Activated CD4-positive, alpha-beta memory T cell treated with anti-CD3 and anti-CD28 coated beads for 36 hours (primary cell): ENCODE results near the gene KIAA1549. TPM values are rescaled to one million over a fixed set of nuclear protein-coding genes. Genes with fewer than 3 reads are reported as not detected.
A peak's percentile ranks its signal among the peaks of the same experiment; 100 is the strongest.
"Not testable (repeated sequence)": the region's sequence is repeated elsewhere in the genome, so short reads cannot be mapped to it uniquely, and the experiment has no call there.

ENCODE experiments used
- CTCF ChIA-PET: fragments of 350-600 bp; sonication (Branson Sonifier 250); formaldehyde crosslinking; loops from one replicate; lab custom pipeline; 2021; ENCODE audit warnings: antibody characterized with exemption, inconsistent platforms; lab: Charles Lee
- POLR2A ChIA-PET: fragments of 350-600 bp; sonication (Branson Sonifier 250); formaldehyde crosslinking; loops from one replicate; lab custom pipeline; 2021; ENCODE audit warnings: antibody characterized with exemption; lab: Charles Lee
- DNase-seq: peaks from one replicate; pipeline ENCODE4 v3.0.0-alpha.2; 2020
- H3K27ac Mint-ChIP-seq: one replicate; pipeline ENCODE4 v1.8.0; 2021; ENCODE audit warnings: mixed read lengths
- H3K27me3 Mint-ChIP-seq: one replicate; pipeline ENCODE4 v1.8.0; 2021; ENCODE audit warnings: mixed read lengths
- H3K36me3 Mint-ChIP-seq: one replicate; pipeline ENCODE4 v1.8.0; 2021; ENCODE audit warnings: mixed read lengths
- H3K4me1 Mint-ChIP-seq: one replicate; pipeline ENCODE4 v1.8.0; 2021; ENCODE audit warnings: low read depth, mixed read lengths
- H3K4me3 Mint-ChIP-seq: one replicate; pipeline ENCODE4 v1.8.0; 2021; ENCODE audit warnings: mild to moderate bottlenecking, mixed read lengths
- H3K9me3 Mint-ChIP-seq: one replicate; pipeline ENCODE4 v1.8.0; 2021; ENCODE audit warnings: mixed read lengths
- intact Hi-C: fragments of 100-400 bp; cut with micrococcal nuclease; formaldehyde crosslinking; loops from one replicate; pipeline ENCODE4 v1.15.1; 2023
- total RNA-seq, 2 experiments: library from RNA; stranded (reverse); gene quantifications; one replicate each; pipeline ENCODE4 v1.2.3, GENCODE V29; 2021

KIAA1549 gene
- under 1 TPM; 0.85 to 0.95 TPM for total RNA-seq

DNA sequence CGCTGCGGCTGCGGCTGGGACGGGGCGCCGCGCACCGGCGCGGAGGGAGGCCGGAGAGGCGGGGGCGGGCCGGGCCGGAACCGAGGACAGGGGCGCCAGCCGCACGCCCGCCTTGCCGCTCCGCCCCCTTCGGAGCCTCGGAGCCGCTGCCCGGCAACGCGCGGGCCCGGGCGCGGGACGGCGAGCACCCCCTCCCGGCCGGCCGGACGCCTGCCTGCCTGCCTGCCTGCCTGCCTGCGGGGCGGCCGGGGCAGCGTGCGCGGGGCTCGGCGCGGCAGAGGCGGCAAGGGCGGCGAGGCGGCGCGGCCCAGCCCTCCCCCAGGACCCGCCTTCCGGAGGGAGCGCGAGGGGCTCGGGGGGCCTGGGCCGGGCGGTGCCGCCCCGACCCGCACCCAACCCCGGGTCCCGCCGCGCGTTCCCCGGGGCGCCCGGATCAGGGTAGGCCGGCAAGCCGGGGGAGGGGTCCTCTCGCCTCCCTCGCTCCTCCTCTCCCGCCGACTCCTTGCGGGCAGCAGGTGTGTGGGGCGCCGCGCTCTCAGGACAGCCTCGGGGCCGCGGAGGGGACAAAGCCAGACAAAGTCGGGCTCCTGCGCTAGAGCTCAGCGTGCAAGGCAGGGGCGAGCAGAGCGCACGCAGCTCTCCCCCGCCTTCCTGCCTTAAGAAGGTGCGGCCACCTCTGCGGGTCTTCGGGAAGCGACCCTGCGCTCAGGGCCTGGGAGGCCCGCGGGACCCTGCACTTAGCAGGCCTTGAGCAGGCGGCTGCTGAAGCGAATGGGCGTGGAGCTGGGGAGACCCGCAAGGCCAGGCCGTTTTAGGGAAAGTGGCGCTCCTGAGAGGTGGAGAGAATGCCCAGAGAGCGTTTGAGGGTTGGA is at the start of gene KIAA1549:
Gene KIAA1549, minus strand, starts transcription at position 58 of the 872 bp plus-strand sequence. CDS start 120 bp downstream, outside the sequence.
- POLR2A ChIA-PET: no interaction called here
- Mint-ChIP-seq H3K27me3 (peaks cover 35% of the 10 kb centered on the region), H3K4me3 (peak within 1 kb of the TSS; percentile 79), H3K9me3 (no peaks in the 10 kb centered on the region), H3K4me1 (peaks cover 10% of the 10 kb centered on the region), H3K36me3 (no peaks in the 10 kb centered on the region), H3K27ac (no peak within 1 kb of the TSS)
- CTCF ChIA-PET: interaction anchor here (0.9 to 2.5 kb wide), 2 partner anchors 58 to 95 kb away, joined by 5 to 12 read pairs; no protein-coding TSS in a partner anchor
- peak; percentile 70 for DNase-seq
- intact Hi-C loops: loop anchor here (10.0 kb wide), 1 partner anchor 237 kb away; no protein-coding TSS in a partner anchor

DNA sequence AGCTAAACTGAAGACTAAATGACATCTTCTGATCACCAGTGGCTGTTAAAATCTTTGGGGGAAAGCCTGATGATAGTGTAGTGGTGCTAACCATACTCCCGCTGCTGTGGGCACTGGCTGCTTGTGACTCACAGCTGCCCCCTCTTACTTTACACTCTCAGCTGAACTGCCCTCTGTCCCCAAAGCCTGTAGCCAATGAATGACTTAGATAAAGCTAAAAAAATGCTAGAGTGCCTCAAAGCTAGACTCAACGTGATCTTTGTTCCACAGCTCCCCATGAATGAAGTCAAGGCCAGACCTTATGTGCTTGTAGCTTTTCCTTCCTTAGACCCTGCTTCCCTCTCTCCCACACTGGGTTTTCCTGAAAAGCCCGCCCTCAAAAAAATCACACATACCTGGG is 48.2 kb upstream of the KIAA1549 start:
- intact Hi-C loops: no loop called here
- no peaks in the 10 kb centered on the region for H3K27me3 Mint-ChIP-seq
- no peaks in the 10 kb centered on the region for H3K9me3 Mint-ChIP-seq
- no peak overlapping the region for H3K4me3 Mint-ChIP-seq
- ChIA-PET POLR2A (no interaction called here), CTCF (interaction anchor here (1.0 to 1.9 kb wide), 2 partner anchors 13 to 143 kb away, joined by 6 to 7 read pairs; no protein-coding TSS in a partner anchor)
- no peak for DNase-seq
- H3K27ac Mint-ChIP-seq: no peak overlapping the region
- peaks cover 34% of the 10 kb centered on the region for H3K36me3 Mint-ChIP-seq
- peaks cover 10% of the 10 kb centered on the region for H3K4me1 Mint-ChIP-seq

DNA sequence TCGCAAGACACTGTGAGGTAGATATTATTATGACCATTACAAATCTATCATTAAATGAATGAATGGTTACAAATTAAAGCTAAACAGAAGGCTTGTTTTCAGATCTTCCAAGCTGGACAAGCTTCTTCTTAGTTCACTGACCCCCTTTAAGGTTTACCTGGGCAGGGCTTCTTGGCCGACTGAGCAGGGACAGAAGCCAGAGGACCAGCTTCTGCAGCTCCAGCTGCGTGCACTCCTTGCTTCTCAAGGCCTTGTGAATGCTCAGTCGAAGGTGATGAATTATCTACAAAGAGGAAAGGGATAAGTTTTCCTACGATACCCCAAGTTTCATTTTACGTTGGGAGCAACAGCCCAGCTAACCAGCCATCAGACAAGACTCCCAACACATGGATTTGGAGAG is 45.4 kb upstream of the KIAA1549 start:
- CTCF ChIA-PET: interaction anchor here (1.6 kb wide), 1 partner anchor 9 kb away, joined by 8 read pairs; no protein-coding TSS in a partner anchor
- peaks cover 36% of the 10 kb centered on the region for H3K36me3 Mint-ChIP-seq
- intact Hi-C loops: no loop called here

DNA sequence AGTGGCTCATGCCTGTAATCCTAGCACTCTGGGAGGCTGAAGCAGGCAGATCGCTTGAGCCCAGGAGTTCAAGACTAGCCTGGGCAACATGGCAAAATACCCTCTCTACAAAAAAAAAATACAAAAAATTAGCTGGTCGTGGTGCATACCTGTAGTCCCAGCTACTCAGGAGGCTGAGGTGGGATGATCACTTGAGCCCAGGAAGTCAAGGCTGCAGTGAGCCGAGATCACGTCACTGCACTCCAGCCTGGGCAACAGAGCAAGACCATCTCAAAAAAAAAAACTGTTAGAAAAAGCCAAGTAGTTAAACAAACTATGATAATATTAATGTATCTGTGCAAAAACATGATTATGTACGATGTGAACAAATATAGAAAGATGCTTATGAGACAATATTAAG is 44.7 kb upstream of the KIAA1549 start:
- DNase-seq, H3K9me3 Mint-ChIP-seq, H3K27me3 Mint-ChIP-seq, intact Hi-C loops, POLR2A ChIA-PET, H3K4me1 Mint-ChIP-seq, H3K27ac Mint-ChIP-seq, H3K4me3 Mint-ChIP-seq: not testable (repeated sequence)
- CTCF ChIA-PET: interaction anchor here (1.2 to 1.6 kb wide), 2 partner anchors 9 to 139 kb away, joined by 3 to 8 read pairs; no protein-coding TSS in a partner anchor
- H3K36me3 Mint-ChIP-seq: peaks cover 35% of the 10 kb centered on the region

More for the DNA sequence above, 45.4 kb upstream of the KIAA1549 start:
- POLR2A ChIA-PET: no interaction called here
- DNase-seq: no peak
- Mint-ChIP-seq H3K27ac (no peak overlapping the region), H3K4me1 (no peaks in the 10 kb centered on the region), H3K27me3 (no peaks in the 10 kb centered on the region), H3K9me3 (no peaks in the 10 kb centered on the region), H3K4me3 (no peak overlapping the region)

DNA sequence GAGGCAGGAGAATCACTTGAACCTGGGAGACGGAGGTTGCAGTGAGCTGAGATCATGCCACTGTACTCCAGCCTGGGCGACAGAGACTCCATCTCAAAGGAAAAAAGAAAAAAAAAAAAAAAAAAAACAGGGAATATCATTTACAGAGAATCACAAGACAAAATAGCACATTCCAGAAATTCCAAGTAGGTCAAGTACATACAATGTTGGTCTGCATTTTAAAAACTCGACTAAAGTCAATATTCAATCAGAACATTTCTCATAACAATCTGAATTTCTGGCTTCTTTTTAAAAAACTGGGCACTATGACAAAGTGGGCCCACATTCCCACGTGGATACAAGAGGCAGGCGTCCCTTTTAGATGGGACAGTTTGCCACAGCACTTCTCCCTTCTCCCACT is 41.9 kb upstream of the KIAA1549 start:
- DNase-seq: no peak

DNA sequence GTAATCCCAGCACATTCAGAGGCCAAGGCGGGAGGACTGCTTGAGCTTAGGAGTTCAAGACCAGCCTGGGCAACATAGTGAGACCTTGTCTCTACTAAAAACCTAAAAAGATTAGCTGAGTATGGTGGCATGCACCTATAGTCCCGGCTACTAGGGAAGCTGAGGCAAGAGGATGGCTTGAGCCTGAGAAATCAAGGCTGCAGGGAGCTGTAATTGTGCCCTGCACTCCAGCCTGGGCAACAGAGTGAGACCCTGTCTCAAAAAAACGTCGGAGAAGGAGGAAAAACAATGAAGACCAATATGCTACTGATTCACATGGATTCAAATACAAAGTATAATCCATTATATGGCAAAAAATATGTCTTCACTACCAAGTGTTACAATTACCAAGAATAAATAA is 41.1 kb upstream of the KIAA1549 start:
- Mint-ChIP-seq H3K36me3 (peaks cover 21% of the 10 kb centered on the region), H3K4me3 (no peak overlapping the region)
- POLR2A ChIA-PET: no interaction called here

More for the DNA sequence above, 41.9 kb upstream of the KIAA1549 start:
- H3K4me3 Mint-ChIP-seq: no peak overlapping the region
- ChIA-PET CTCF (no interaction called here), POLR2A (no interaction called here)
- intact Hi-C loops: no loop called here
- H3K27me3 Mint-ChIP-seq: no peaks in the 10 kb centered on the region
- H3K9me3 Mint-ChIP-seq: no peaks in the 10 kb centered on the region
- H3K36me3 Mint-ChIP-seq: peaks cover 24% of the 10 kb centered on the region
- no peaks in the 10 kb centered on the region for H3K4me1 Mint-ChIP-seq
- no peak overlapping the region for H3K27ac Mint-ChIP-seq

DNA sequence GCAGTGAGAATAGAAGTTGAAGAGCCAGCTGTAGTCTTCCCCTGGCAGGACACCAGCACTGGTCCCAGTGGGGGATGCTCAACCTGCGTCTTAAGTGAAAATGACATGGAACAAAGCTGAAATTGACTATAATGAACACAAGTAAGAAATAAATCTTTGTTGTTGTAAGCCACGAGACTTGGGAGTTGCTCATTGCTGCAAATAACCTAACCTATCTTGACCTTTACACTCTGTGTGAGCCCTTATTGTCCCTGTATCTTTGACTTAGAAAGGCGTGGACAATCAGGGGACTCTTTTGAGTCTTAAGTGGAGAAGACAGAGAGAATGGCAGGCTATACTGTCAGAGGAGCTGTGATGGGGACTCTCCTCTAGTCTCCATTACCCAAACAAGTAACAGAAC is 37.7 kb upstream of the KIAA1549 start:
- POLR2A ChIA-PET: interaction anchor here (2.0 kb wide), 1 partner anchor 16 kb away, joined by 4 read pairs; no protein-coding TSS in a partner anchor
- H3K27me3 Mint-ChIP-seq: peaks cover 2% of the 10 kb centered on the region

More for the DNA sequence above, 41.1 kb upstream of the KIAA1549 start:
- H3K9me3 Mint-ChIP-seq: no peaks in the 10 kb centered on the region
- H3K27ac Mint-ChIP-seq: no peak overlapping the region
- CTCF ChIA-PET: interaction anchor here (1.4 kb wide), 1 partner anchor 52 kb away, joined by 5 read pairs; no protein-coding TSS in a partner anchor
- no peaks in the 10 kb centered on the region for H3K4me1 Mint-ChIP-seq
- no peak for DNase-seq
- no peaks in the 10 kb centered on the region for H3K27me3 Mint-ChIP-seq
- intact Hi-C loops: no loop called here

DNA sequence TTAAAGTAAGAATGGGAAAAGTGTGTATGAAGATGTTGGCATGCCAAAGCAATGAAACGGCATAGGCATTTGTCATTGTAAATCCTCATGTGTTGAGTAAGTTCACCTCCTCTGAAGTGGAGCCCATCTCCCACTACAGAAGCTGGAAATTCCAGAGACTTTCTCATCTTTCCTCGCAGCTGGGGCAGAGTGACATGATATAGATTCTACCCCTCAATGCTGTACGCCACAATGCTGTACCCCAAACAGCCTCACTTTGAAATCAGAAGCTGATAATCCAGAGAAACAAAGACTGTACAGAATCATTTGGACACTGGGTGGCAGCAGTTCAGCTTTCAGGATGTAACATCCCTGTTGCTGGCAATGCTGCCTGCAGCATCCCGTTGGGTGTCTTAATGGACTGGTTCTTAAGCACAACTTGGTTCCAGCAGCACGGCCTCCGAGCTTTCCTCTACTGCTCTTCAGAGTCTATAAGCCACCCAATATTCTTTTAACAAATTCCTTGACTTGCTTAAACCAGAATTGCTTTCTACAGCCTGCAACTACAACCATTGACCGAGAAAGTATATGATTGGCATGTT is 35.8 kb upstream of the KIAA1549 start:
- Mint-ChIP-seq H3K27me3 (peaks cover 2% of the 10 kb centered on the region), H3K4me1 (no peaks in the 10 kb centered on the region), H3K4me3 (no peak overlapping the region), H3K9me3 (no peaks in the 10 kb centered on the region), H3K27ac (no peak overlapping the region), H3K36me3 (peaks cover 2% of the 10 kb centered on the region)
- DNase-seq: peak; percentile 67
- CTCF ChIA-PET: interaction anchor here (0.6 to 2.7 kb wide), 28 partner anchors 8 to 323 kb away, joined by 3 to 40 read pairs (median 4); partner anchors contain the start of gene ZC3HAV1L
- intact Hi-C loops: loop anchor here (1.0 to 10.0 kb wide), 4 partner anchors 45 to 214 kb away; partner anchors contain the start of gene UBN2
- POLR2A ChIA-PET: interaction anchor here (0.9 kb wide), 1 partner anchor 74 kb away, joined by 3 read pairs; no protein-coding TSS in a partner anchor

More for the DNA sequence above, 37.7 kb upstream of the KIAA1549 start:
- peaks cover 10% of the 10 kb centered on the region for H3K36me3 Mint-ChIP-seq
- no peaks in the 10 kb centered on the region for H3K9me3 Mint-ChIP-seq
- no peak overlapping the region for H3K4me3 Mint-ChIP-seq
- H3K4me1 Mint-ChIP-seq: no peaks in the 10 kb centered on the region
- intact Hi-C loops: loop anchor here (5.0 to 10.0 kb wide), 2 partner anchors 43 to 106 kb away; no protein-coding TSS in a partner anchor
- H3K27ac Mint-ChIP-seq: no peak overlapping the region
- DNase-seq: no peak
- CTCF ChIA-PET: interaction anchor here (2.3 to 2.7 kb wide), 2 partner anchors 15 to 56 kb away, joined by 20 to 40 read pairs; partner anchors contain the start of gene ZC3HAV1L

DNA sequence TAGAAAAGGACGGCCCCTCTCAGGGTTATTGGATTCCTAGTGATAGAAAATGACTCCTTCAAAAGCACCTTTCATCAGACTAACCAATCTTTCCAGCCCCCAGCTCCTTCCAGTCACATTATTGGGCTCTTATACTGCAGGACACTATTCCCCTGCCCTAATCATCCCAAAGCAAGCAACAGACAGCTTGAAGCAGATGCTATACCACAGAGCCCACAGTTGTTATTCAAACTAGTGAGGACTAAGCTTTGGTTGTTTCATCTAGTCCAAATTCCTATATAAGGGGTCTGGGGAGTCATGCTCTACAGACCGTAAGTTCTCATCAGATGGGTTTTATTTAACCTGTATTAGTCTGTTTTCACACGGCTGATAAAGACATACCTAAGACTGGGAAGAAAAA is 30.2 kb upstream of the KIAA1549 start:
- ChIA-PET POLR2A (no interaction called here), CTCF (no interaction called here)
- Mint-ChIP-seq H3K4me1 (no peaks in the 10 kb centered on the region), H3K4me3 (no peak overlapping the region), H3K36me3 (no peaks in the 10 kb centered on the region), H3K27ac (no peak overlapping the region), H3K9me3 (no peaks in the 10 kb centered on the region), H3K27me3 (peaks cover 2% of the 10 kb centered on the region)
- intact Hi-C loops: loop anchor here (10.0 kb wide), 1 partner anchor 113 kb away; no protein-coding TSS in a partner anchor
- DNase-seq: no peak

DNA sequence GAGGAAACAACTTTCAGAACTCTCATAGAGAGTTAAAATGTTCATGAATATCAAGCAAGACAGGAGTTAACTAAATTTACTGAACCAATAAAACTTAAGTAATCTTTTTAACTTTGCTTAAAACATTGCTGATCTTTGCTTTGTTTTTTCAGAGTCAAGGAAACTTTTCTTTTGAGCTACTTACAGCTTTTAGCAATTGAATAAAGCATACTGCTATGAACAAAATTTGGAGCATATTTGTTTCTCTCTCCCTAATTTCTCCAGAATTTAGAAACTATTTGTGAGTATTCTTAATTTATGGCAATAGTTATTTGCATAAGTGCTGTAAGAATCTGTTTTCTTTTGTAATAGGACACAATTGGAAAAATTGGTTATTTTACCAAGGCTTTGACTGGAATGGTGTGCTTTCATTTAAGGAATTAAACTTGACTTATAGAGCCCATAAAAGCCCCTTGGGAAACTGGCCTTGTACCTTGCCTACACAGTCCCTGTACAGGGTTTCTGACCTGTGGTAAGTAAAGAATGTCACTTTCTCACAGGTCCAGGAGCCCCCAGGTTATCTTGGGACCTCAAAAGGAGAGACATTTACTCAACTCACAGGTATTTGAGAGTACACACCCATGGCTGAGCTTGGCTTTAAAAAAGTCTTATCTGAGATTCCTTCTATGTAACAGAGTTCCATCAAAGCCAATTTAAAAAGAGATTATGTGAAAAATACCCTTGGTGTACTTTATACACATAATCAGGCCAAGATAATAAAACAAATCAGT is 23.3 kb upstream of the KIAA1549 start:
- no peak overlapping the region for H3K4me3 Mint-ChIP-seq
- peaks cover 2% of the 10 kb centered on the region for H3K27me3 Mint-ChIP-seq
- no peaks in the 10 kb centered on the region for H3K4me1 Mint-ChIP-seq
- intact Hi-C loops: no loop called here
- ChIA-PET CTCF (interaction anchor here (1.3 kb wide), 1 partner anchor 13 kb away, joined by 4 read pairs; no protein-coding TSS in a partner anchor), POLR2A (no interaction called here)
- H3K36me3 Mint-ChIP-seq: peaks cover 7% of the 10 kb centered on the region
- H3K27ac Mint-ChIP-seq: no peak overlapping the region
- no peak for DNase-seq
- H3K9me3 Mint-ChIP-seq: peaks cover 23% of the 10 kb centered on the region

DNA sequence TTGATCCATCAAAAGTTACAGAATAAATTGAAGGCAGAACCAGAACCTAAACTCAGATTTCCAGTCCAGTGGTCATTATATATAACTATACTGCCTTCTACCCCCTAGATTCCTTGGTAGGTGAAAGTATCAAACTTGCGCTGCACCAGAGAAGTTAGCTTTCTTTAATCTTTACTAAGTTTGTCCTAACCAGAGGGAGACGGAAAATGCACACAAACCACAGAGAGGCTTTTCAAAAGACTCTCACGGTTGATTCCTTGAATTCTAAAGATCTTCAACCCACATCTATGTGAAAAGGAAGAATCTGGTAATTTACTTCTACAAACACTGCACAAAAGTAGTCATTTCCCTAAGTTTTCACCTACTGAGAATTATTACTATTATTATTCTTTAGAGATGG is 18.2 kb upstream of the KIAA1549 start:
- ChIA-PET POLR2A (no interaction called here), CTCF (no interaction called here)
- Mint-ChIP-seq H3K27me3 (peaks cover 4% of the 10 kb centered on the region), H3K4me3 (no peak overlapping the region), H3K9me3 (peaks cover 12% of the 10 kb centered on the region), H3K27ac (no peak overlapping the region), H3K36me3 (peaks cover 5% of the 10 kb centered on the region), H3K4me1 (no peaks in the 10 kb centered on the region)
- DNase-seq: no peak
- intact Hi-C loops: no loop called here
